ENCODE measurements around the gene GDI1. TPM values are rescaled to one million over a fixed set of nuclear protein-coding genes. Genes with fewer than 3 reads are reported as not detected.

Gene GDI1
- polyA plus RNA-seq, 2 of the 4 experiments (the other 2 are of a cell fraction) = 124 to 128 TPM

- H3K27ac ChIP-seq = no peak overlapping the region
Observed at GRCh38 chrX:154449618-154450017, 12.7 kb downstream of the GDI1 start.

DNA sequence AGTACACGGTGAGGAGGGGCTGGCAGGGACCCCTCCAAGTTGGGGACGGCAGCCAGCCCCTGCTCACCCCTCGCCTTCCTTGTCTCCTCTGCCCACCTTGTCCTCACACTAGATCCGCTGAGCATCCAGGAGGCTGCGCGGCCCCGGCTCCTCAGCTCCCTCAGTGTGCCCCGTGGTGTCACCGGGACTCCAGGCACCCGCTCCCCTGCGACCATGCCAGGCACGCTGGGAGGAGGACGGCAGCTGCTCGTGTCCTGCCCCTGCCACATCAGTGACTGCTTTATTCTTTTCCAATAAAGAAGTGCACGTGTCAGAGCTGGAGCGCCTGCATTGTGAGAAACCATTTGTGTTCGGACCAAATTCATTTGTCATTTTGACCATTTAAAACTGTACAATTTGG lies 13.4 kb downstream of the GDI1 start:
- Histone ChIP-seq H3K27ac (no peak overlapping the region), H3K9me3 (no peaks in the 10 kb centered on the region), H3K4me3 (no peak overlapping the region), H3K4me1 (peaks cover 2% of the 10 kb centered on the region), H3K4me2 (no peak overlapping the region)
- DNase-seq (ENCODE audit: low read depth in 1 of 2, low spot score in 1 of 2) (no peak), ATAC-seq (no peak), FAIRE-seq (no peak)
- WGBS (ENCODE audit: missing lambda C conversion rate) = 95% methylated on average over 11 of the region's 17 CpGs
- ChIA-PET POLR2A (no interaction called here), CTCF (interaction anchor here (1.1 kb wide), 1 partner anchor 27 kb away, joined by 3 read pairs; no protein-coding TSS in a partner anchor)
- TF ChIP-seq MYC (IDR thresholded peaks at IDR 0.05; ENCODE audit: borderline replicate concordance, low read length) (no peak), BHLHE40 (IDR thresholded peaks at IDR 0.05; ENCODE audit: low read depth, low read length) (no peak), ZSCAN20 (CRISPR knock-in tag; IDR thresholded peaks at IDR 0.05) (no peak), CBX8 (IDR thresholded peaks at IDR 0.05) (no peak), KDM5A (IDR thresholded peaks at IDR 0.05) (no peak), SREBF2 (IDR thresholded peaks at IDR 0.05) (no peak), TFCP2L1 (CRISPR knock-in tag; IDR thresholded peaks at IDR 0.05) (no peak), RCOR1 (IDR thresholded peaks at IDR 0.05; ENCODE audit: low read depth, low read length) (no peak), BCL3 (IDR thresholded peaks at IDR 0.05) (no peak), EP300 (IDR thresholded peaks at IDR 0.05) (no peak), JUNB (IDR thresholded peaks at IDR 0.05) (no peak), KDM1A (IDR thresholded peaks at IDR 0.05; ENCODE audit: low read depth) (no peak), RARB (CRISPR knock-in tag; IDR thresholded peaks at IDR 0.05) (no peak)
- TF ChIP-seq, protein P1, sequence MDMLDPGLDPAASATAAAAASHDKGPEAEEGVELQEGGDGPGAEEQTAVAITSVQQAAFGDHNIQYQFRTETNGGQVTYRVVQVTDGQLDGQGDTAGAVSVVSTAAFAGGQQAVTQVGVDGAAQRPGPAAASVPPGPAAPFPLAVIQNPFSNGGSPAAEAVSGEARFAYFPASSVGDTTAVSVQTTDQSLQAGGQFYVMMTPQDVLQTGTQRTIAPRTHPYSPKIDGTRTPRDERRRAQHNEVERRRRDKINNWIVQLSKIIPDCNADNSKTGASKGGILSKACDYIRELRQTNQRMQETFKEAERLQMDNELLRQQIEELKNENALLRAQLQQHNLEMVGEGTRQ (IDR thresholded peaks at IDR 0.05) = no peak
- TF ChIP-seq, protein P2, sequence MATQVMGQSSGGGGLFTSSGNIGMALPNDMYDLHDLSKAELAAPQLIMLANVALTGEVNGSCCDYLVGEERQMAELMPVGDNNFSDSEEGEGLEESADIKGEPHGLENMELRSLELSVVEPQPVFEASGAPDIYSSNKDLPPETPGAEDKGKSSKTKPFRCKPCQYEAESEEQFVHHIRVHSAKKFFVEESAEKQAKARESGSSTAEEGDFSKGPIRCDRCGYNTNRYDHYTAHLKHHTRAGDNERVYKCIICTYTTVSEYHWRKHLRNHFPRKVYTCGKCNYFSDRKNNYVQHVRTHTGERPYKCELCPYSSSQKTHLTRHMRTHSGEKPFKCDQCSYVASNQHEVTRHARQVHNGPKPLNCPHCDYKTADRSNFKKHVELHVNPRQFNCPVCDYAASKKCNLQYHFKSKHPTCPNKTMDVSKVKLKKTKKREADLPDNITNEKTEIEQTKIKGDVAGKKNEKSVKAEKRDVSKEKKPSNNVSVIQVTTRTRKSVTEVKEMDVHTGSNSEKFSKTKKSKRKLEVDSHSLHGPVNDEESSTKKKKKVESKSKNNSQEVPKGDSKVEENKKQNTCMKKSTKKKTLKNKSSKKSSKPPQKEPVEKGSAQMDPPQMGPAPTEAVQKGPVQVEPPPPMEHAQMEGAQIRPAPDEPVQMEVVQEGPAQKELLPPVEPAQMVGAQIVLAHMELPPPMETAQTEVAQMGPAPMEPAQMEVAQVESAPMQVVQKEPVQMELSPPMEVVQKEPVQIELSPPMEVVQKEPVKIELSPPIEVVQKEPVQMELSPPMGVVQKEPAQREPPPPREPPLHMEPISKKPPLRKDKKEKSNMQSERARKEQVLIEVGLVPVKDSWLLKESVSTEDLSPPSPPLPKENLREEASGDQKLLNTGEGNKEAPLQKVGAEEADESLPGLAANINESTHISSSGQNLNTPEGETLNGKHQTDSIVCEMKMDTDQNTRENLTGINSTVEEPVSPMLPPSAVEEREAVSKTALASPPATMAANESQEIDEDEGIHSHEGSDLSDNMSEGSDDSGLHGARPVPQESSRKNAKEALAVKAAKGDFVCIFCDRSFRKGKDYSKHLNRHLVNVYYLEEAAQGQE (IDR thresholded peaks at IDR 0.05) = no peak

More at GRCh38 chrX:154449618-154450017, 12.7 kb downstream of the GDI1 start:
- DNase-seq (ENCODE audit: low read depth in 1 of 2, low spot score in 1 of 2) (no peak), ATAC-seq (no peak), FAIRE-seq (no peak)
- 90% methylated on average over 2 of the region's 18 CpGs for WGBS (ENCODE audit: missing lambda C conversion rate)
- no peak overlapping the region for H3K4me3 ChIP-seq
- H3K4me1 ChIP-seq = peaks cover 8% of the 10 kb centered on the region
- ChIA-PET CTCF (interaction anchor here (1.1 kb wide), 1 partner anchor 28 kb away, joined by 3 read pairs; no protein-coding TSS in a partner anchor), POLR2A (no interaction called here)
- no peaks in the 10 kb centered on the region for H3K9me3 ChIP-seq
- no peak overlapping the region for H3K4me2 ChIP-seq
- TF ChIP-seq GATA3 (IDR thresholded peaks at IDR 0.05; ENCODE audit: borderline replicate concordance) (no peak), PBX3 (IDR thresholded peaks at IDR 0.05) (no peak), RAD21 (conservative IDR thresholded peaks at IDR 0.05 in 1 of 2, IDR thresholded peaks at IDR 0.05 in 1 of 2) (no peak), ESRRA (IDR thresholded peaks at IDR 0.05; ENCODE audit: borderline replicate concordance, low read length) (no peak), ZFP36 (IDR thresholded peaks at IDR 0.05; ENCODE audit: borderline replicate concordance, partially characterized antibody) (no peak), TFCP2L1 (CRISPR knock-in tag; IDR thresholded peaks at IDR 0.05) (no peak), SMC3 (IDR thresholded peaks at IDR 0.05) (no peak), HOXB13 (CRISPR knock-in tag; IDR thresholded peaks at IDR 0.05; ENCODE audit: low read depth) (no peak), MAZ (IDR thresholded peaks at IDR 0.05; ENCODE audit: borderline replicate concordance, low read depth, low read length) (no peak), NFE2L2 (conservative IDR thresholded peaks at IDR 0.05; ENCODE audit: low read length) (no peak), CBX2 (IDR thresholded peaks at IDR 0.05; ENCODE audit: borderline replicate concordance, low read depth) (no peak), CHD2 (IDR thresholded peaks at IDR 0.05; ENCODE audit: low read length, partially characterized antibody) (no peak), MAFK (IDR thresholded peaks at IDR 0.05; ENCODE audit: partially characterized antibody) (no peak)
